ENCODE results near the gene PGLYRP2. TPM values are rescaled to one million over a fixed set of nuclear protein-coding genes. Genes with fewer than 3 reads are reported as not detected.

PGLYRP2 gene
- total RNA-seq, 1 donor from 2014 or later: not detected

- Mint-ChIP-seq H3K4me1 (ENCODE audit: unreplicated experiment) (peaks cover 25% of the 10 kb centered on the region), H3K36me3 (ENCODE audit: unreplicated experiment) (peaks cover 3% of the 10 kb centered on the region), H3K4me3 (ENCODE audit: unreplicated experiment) (peak overlapping the region; percentile 70), H3K27me3 (ENCODE audit: unreplicated experiment) (peaks cover 7% of the 10 kb centered on the region), H3K9me3 (ENCODE audit: unreplicated experiment) (no peaks in the 10 kb centered on the region), H3K27ac (ENCODE audit: unreplicated experiment) (peak overlapping the region; percentile 87)
- TF ChIP-seq CTCF (IDR thresholded peaks at IDR 0.05): no peak
- DNase-seq (ENCODE audit: extremely low spot score, unreplicated experiment): no peak
These were observed 28.8 kb downstream of the PGLYRP2 start for GRCh38 chr19:15450528-15450890.

GRCh38 chr19:15449620-15450527 is 29.4 kb downstream of the PGLYRP2 start, which contains the start of gene WIZ:
Gene WIZ, minus strand, starts transcription at chr19:15449956. Its CDS starts 1,649 bp downstream, at chr19:15448307.
- Mint-ChIP-seq H3K27me3 (ENCODE audit: unreplicated experiment) (peaks cover 2% of the 10 kb centered on the region), H3K4me3 (ENCODE audit: unreplicated experiment) (peak within 1 kb of the TSS; percentile 75), H3K36me3 (ENCODE audit: unreplicated experiment) (peaks cover 3% of the 10 kb centered on the region), H3K27ac (ENCODE audit: unreplicated experiment) (peak within 1 kb of the TSS; percentile 87), H3K4me1 (ENCODE audit: unreplicated experiment) (peaks cover 25% of the 10 kb centered on the region), H3K9me3 (ENCODE audit: unreplicated experiment) (no peaks in the 10 kb centered on the region)
- TF ChIP-seq CTCF (IDR thresholded peaks at IDR 0.05): no peak
- peak; percentile 95 for DNase-seq (ENCODE audit: extremely low spot score, unreplicated experiment)

GRCh38 chr19:15448778-15449619 is 30.3 kb downstream of the PGLYRP2 start:
- Mint-ChIP-seq H3K4me3 (ENCODE audit: unreplicated experiment) (peak overlapping the region; percentile 75), H3K4me1 (ENCODE audit: unreplicated experiment) (peaks cover 24% of the 10 kb centered on the region), H3K9me3 (ENCODE audit: unreplicated experiment) (no peaks in the 10 kb centered on the region), H3K27ac (ENCODE audit: unreplicated experiment) (peak overlapping the region; percentile 60), H3K27me3 (ENCODE audit: unreplicated experiment) (no peaks in the 10 kb centered on the region), H3K36me3 (ENCODE audit: unreplicated experiment) (peaks cover 3% of the 10 kb centered on the region)
- TF ChIP-seq CTCF (IDR thresholded peaks at IDR 0.05): no peak
- peak; percentile 85 for DNase-seq (ENCODE audit: extremely low spot score, unreplicated experiment)

GRCh38 chr19:15448044-15448777 is 31.1 kb downstream of the PGLYRP2 start:
- no peak for TF ChIP-seq CTCF (IDR thresholded peaks at IDR 0.05)
- Mint-ChIP-seq H3K36me3 (ENCODE audit: unreplicated experiment) (peaks cover 3% of the 10 kb centered on the region), H3K9me3 (ENCODE audit: unreplicated experiment) (no peaks in the 10 kb centered on the region), H3K4me1 (ENCODE audit: unreplicated experiment) (peaks cover 19% of the 10 kb centered on the region), H3K4me3 (ENCODE audit: unreplicated experiment) (peak overlapping the region; percentile 75), H3K27me3 (ENCODE audit: unreplicated experiment) (no peaks in the 10 kb centered on the region), H3K27ac (ENCODE audit: unreplicated experiment) (peak overlapping the region; percentile 60)
- no peak for DNase-seq (ENCODE audit: extremely low spot score, unreplicated experiment)

All from osteocyte (in vitro differentiated cells).